Measurements from ENCODE around the gene SEC22C. TPM values are rescaled to one million over a fixed set of nuclear protein-coding genes. Genes with fewer than 3 reads are reported as not detected.

The SEC22C gene
- total RNA-seq, 1 donor from 2014 or later, result 31.5 TPM

GRCh38 chr3:42544492-42545283 lies 37.1 kb downstream of the SEC22C start:
- intact Hi-C loops (cut with DNase I), result loop anchor here (5.0 to 10.0 kb wide), 2 partner anchors 292 to 650 kb away; no protein-coding TSS in a partner anchor
- peak; percentile 71 for DNase-seq (ENCODE audit: low spot score)

- peak; percentile 49 for DNase-seq (ENCODE audit: low spot score)
- intact Hi-C loops (cut with DNase I), result loop anchor here (10.0 kb wide), 1 partner anchor 646 kb away; no protein-coding TSS in a partner anchor
Observed at GRCh38 chr3:42541079-42541478, 40.7 kb downstream of the SEC22C start.

GRCh38 chr3:42539871-42540714 lies 41.7 kb downstream of the SEC22C start:
- DNase-seq (ENCODE audit: low spot score), result peak; percentile 78
- intact Hi-C loops (cut with DNase I), result loop anchor here (5.0 to 10.0 kb wide), 3 partner anchors 293 to 645 kb away; no protein-coding TSS in a partner anchor

GRCh38 chr3:42537350-42537749 lies 44.4 kb downstream of the SEC22C start:
- intact Hi-C loops (cut with DNase I), result loop anchor here (2.0 to 5.0 kb wide), 3 partner anchors 37 to 305 kb away; no protein-coding TSS in a partner anchor
- no peak for DNase-seq (ENCODE audit: low spot score)

GRCh38 chr3:42535981-42536784 lies 45.6 kb downstream of the SEC22C start:
- no peak for DNase-seq (ENCODE audit: low spot score)
- intact Hi-C loops (cut with DNase I), result loop anchor here (2.0 to 5.0 kb wide), 3 partner anchors 35 to 304 kb away; no protein-coding TSS in a partner anchor

- intact Hi-C loops (cut with DNase I), result no loop called here
- DNase-seq (ENCODE audit: low spot score), result no peak
Observed at GRCh38 chr3:42533161-42533897, 48.4 kb downstream of the SEC22C start.

- DNase-seq (ENCODE audit: low spot score), result no peak
- intact Hi-C loops (cut with DNase I), result no loop called here
Observed at GRCh38 chr3:42532229-42532628, 49.5 kb downstream of the SEC22C start.

GRCh38 chr3:42531470-42531869 lies 50.3 kb downstream of the SEC22C start:
- no peak for DNase-seq (ENCODE audit: low spot score)
- intact Hi-C loops (cut with DNase I), result no loop called here

GRCh38 chr3:42530073-42530472 lies 51.7 kb downstream of the SEC22C start:
- intact Hi-C loops (cut with DNase I), result no loop called here
- no peak for DNase-seq (ENCODE audit: low spot score)

- no peak for DNase-seq (ENCODE audit: low spot score)
- intact Hi-C loops (cut with DNase I), result no loop called here
Observed at GRCh38 chr3:42529468-42529867, 52.3 kb downstream of the SEC22C start.

- no peak for DNase-seq (ENCODE audit: low spot score)
- intact Hi-C loops (cut with DNase I), result no loop called here
Observed at GRCh38 chr3:42527368-42527917, 54.3 kb downstream of the SEC22C start.

- DNase-seq (ENCODE audit: low spot score), result no peak
- intact Hi-C loops (cut with DNase I), result no loop called here
Observed at GRCh38 chr3:42526616-42527367, 55.0 kb downstream of the SEC22C start.

GRCh38 chr3:42525736-42526345 lies 55.9 kb downstream of the SEC22C start:
- intact Hi-C loops (cut with DNase I), result no loop called here
- DNase-seq (ENCODE audit: low spot score), result no peak

GRCh38 chr3:42525212-42525611 lies 56.6 kb downstream of the SEC22C start:
- intact Hi-C loops (cut with DNase I), result no loop called here
- DNase-seq (ENCODE audit: low spot score), result no peak

GRCh38 chr3:42524751-42525150 lies 57.0 kb downstream of the SEC22C start:
- intact Hi-C loops (cut with DNase I), result no loop called here
- no peak for DNase-seq (ENCODE audit: low spot score)

GRCh38 chr3:42520906-42521305 lies 60.9 kb downstream of the SEC22C start:
- intact Hi-C loops (cut with DNase I), result no loop called here
- DNase-seq (ENCODE audit: low spot score), result no peak

GRCh38 chr3:42520336-42520735 lies 61.4 kb downstream of the SEC22C start:
- no peak for DNase-seq (ENCODE audit: low spot score)

More at GRCh38 chr3:42520336-42520735, 61.4 kb downstream of the SEC22C start:
- intact Hi-C loops (cut with DNase I), result no loop called here
